LHCN-M2 (cell line): ENCODE results near the gene KDM7A. TPM values are rescaled to one million over a fixed set of nuclear protein-coding genes. Genes with fewer than 3 reads are reported as not detected.
"Not testable (repeated sequence)": the region's sequence is repeated elsewhere in the genome, so short reads cannot be mapped to it uniquely, and the experiment has no call there.

Source experiments
- DNase-seq: peaks from one replicate; pipeline ENCODE4 v3.0.0-alpha.2; 2012; ENCODE audit warnings: low read depth
- total RNA-seq: library from RNA; depleted of rRNA; stranded (reverse); fragments of >200 nt; gene quantifications from 2 replicates; pipeline ENCODE4 v1.2.3, GENCODE V29; 2014

The KDM7A gene
- total RNA-seq, 1 experiment from 2014 or later = 2.1 TPM

DNA sequence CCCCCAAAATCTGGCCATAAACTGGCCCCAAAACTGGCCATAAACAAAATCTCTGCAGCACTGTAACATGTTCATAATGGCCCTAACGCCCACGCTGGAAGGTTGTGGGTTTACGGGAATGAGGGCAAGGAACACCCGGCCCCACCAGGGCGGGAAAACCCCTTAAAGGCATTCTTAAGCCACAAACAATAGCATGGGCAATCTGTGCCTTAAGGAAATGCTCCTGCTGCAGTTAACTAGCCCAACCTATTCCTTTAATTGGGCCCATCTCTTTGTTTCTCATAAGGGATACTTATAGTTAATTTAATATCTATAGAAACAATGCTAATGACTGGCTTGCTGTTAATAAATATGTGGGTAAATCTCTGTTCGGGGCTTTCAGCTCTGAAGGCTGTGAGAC lies 26.2 kb upstream of the KDM7A start:
- DNase-seq = not testable (repeated sequence)

DNA sequence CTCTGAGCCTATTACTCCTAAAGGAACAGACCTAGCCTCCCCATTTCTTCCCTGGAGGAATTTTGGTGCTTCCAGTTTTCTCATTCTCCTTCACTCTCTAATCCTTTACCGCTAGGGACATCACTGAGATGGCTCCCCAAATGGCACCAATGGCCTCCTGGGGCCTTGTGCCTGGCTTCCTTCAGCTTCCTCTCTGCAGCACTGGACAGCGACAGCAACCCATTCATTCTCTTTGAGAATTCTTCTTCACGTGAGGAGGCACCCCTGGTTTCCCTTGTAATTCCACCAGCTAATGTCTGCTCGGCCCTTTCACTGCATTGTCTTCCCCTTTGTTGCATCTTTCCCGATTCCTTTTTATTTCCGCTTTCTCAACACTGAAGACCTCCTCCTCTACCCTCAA lies 24.6 kb upstream of the KDM7A start:
- DNase-seq = no peak

DNA sequence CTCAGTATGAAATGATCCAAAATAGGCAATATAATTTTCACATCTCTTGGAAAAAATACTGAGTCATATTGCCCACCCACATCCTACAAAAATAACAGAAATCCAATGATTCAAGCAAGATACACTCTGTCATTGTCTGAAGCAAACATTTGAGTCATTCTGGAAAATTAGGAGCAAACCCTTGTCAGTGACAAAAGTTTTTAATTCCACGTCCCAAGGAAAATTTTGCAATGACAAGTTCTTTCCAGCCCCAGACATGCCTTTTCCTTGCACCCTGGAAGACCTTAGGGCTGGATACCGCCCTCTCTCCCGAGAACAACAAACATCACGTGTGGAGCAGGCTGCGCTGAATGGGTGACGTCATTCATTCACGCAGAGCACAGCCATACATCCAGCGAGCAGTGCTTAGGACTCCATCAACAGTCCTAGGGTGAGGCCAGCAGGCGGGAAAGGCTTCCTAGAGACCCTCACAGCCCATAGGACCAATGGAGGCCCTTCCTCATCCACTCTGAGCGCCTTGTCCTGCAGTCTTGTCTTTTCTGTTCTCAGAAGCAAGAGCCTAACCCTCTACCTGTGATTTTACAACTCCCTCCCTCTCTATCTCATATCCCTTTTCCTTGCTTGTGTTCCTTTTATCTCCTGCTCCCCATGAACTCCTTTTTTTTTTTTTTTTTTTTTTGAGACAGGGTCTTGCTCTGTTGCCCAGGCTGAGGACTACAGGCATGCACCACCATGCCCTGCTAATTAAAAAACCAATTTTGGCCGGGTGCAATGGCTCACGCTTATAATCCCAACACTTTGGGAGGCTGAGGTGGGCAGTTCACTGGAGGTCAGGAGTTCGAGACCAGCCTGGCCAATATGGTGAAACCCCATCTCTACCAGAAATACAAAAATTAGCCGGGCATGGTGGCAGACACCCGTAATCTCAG lies 23.5 kb upstream of the KDM7A start:
- peak; percentile 31 for DNase-seq

DNA sequence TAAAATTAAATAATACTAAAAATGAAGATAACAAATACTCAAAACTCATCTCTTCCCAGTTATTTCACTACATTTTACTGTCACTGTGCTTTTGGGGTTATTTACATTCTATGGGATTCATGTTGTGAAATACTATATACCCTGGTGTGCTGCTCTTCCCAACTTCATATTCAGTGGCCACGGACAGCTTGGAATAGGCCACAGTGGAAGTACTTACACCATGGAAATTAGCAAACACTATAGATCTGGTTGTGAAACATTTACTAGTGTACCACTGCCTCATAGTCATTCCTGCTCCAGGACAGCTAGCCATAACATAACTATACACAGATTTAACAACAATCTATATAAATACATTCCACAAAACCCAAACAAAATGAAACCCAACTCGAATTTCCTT lies 21.2 kb upstream of the KDM7A start:
- DNase-seq = no peak

DNA sequence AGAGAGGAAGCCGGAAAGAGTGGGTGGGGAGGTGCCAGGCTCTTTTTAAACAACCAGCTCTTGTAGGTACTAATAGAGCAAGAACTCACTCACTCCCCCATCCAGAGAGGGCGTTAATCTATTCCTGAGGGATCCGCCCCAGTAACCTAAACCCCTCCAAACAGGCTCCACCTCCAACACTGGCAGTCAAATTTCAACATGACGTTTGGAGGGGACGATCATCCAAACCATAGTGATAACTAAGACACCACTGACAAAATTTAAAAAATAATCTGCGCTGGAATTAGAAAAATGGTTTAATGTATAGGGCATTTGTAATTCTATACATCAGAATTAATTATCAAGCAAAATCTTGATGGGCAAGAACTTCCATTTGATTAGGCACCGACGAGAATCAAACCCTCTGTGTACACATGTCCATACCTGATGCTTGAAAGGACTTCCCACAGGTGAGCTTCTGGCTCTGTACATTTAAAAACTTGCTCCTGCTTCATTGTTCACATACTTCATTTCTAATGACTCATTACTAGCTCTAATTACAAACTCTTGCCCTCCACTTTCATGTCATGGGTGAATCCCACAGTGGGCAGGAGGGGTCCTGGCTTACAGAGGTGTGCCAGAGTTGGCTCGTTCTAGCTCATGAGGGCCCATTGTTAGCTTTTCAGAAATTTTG lies 20.6 kb upstream of the KDM7A start:
- no peak for DNase-seq

GRCh38 chr7:140196361-140197217 lies 19.8 kb upstream of the KDM7A start:
- DNase-seq = peak; percentile 17

DNA sequence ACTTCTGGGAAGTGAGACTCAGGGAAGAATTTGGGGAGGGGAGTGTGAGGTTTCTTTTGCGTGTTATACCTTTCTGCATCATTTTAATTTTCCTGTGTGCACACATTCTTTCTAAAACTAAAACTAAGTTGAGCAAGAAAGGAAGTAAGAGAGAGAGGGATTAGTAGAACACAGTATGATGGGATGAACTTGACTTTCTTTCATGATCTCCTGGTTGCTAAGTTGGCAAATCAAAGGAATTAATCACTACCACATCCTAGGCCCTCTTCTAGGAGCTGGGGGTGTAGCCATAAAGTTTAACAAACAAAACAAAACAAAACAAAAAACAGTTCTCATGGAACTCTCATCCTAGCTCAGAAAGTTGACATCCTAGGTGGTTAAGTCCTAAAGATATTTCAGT lies 19.1 kb upstream of the KDM7A start:
- DNase-seq = no peak

DNA sequence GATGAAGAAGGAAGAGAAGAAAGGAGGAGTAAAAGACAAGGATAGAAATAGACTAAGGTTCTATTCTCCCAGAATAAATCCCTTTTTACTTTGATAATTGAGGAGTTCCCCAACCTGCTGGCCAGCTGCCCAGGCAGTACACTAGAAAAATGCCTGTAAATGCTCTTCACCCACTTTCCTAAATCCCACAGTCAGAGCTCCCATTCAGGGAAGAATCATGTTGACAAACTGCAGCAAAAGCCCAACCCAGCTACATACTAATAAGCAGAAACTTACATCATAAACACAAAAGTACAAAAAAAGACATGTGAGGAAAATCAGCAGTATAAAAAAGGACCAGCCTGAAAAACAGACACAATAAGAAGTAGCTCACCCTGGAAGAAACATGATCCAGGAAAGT lies 15.8 kb upstream of the KDM7A start:
- DNase-seq = no peak

GRCh38 chr7:140192176-140192575 lies 15.4 kb upstream of the KDM7A start:
- no peak for DNase-seq

DNA sequence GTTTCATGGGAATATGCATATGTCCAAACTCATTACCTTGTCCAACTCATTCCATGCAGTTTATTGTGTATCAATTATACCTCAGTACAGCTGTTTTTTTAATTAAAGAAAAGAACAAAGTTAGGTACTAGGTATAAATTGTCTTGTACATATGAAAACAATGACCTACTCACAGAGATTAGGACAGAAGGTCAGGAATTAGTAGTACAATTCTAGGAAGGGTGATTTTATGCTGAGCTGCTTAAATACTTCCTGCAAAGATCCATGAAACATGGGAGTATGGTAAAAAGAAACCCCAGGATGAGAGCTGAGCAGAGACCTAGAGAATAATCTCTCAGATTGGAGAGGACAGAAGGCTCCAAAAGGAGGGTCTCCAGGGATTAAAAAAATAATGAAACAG lies 13.8 kb upstream of the KDM7A start:
- DNase-seq = no peak

DNA sequence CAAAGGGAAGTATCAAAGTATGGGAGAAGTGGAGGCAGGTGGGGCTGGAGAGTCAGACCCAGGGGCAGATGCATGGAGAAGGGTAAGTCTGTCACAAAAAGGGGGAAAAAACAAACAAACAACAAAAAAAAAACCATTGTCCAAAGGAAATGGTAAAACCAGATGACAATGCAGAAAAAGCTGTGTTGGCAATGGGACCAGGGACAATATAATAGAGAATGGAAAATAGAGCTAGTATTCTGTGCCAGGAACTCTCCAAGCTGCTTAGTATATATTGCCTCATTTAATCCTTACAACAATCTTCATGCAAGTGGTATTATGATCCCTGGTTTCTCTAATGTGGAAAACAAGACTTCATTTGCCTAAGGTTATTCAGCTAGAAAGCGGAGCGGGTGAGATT lies 13.1 kb upstream of the KDM7A start:
- DNase-seq = no peak

GRCh38 chr7:140182917-140183316 lies 6.1 kb upstream of the KDM7A start:
- DNase-seq = no peak

DNA sequence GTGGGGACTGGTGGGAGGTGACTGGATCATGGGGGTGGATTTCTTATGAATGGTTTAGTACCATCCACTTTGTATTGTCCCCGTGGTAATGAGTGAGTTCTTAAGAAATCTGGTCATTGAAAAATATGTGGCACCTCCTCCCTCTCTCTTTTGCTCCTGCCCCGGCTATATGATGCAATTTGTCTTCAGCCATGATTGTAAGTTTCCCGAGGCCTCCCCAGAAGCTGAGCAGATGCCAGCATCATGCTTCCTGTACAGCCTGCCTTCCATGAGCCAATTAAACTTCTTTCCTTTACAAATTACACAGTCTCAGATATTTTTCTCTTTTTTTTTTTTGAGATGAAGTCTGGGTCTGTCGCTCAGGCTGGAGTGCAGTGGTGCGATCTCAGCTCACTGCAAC lies 2.6 kb upstream of the KDM7A start:
- DNase-seq = no peak

DNA sequence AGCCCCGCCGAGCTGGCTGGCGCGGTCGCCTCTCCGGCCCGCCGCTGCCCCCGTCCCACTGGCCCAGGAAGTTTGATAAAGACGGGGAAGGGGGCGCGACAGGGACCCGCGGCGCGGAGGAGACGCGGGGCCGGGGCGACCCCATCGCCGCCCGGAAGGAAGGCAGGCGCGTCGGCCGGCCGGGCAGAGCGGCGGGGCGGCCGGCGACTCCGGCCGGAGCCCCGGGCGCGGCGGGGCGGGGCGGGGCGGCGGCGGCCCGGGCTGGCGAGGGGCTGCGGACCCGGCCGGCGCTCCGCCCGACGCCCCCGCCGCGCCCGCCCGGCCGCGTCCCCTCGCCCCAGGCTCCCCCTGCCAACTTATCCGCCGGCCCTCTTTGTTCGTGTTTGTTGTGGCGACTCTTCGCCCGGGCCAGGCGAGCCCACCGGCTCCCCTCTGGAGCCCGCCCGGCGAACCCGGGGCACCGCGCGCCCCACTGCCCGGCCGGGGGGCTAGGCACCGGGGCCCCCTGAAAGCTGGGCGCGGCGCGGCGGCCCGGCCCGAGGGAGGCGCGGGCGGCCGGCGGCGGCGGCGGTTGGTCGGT lies 571 bp downstream of the KDM7A start:
- no peak for DNase-seq

- peak; percentile 94 for DNase-seq
Observed at GRCh38 chr7:140175221-140176121, 1.3 kb downstream of the KDM7A start.

DNA sequence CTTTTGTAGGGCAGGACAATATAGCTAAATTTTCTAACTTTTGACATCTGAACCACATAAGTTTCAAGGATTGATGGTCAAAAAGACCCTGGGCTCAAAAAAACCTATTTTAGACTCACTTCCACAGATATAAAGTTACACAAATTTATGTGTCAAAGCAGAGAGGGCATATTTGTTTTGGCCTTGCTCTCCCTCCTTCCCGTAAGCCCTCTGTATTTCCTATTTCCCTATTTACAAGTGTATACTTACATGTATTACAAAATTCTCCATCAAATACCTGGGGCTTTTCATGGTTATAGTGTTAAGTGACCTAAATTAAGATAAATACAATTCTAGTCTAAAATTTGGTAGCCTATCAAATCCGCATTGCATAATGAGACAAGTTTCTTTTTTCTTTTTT lies 2.6 kb downstream of the KDM7A start:
- DNase-seq = no peak

DNA sequence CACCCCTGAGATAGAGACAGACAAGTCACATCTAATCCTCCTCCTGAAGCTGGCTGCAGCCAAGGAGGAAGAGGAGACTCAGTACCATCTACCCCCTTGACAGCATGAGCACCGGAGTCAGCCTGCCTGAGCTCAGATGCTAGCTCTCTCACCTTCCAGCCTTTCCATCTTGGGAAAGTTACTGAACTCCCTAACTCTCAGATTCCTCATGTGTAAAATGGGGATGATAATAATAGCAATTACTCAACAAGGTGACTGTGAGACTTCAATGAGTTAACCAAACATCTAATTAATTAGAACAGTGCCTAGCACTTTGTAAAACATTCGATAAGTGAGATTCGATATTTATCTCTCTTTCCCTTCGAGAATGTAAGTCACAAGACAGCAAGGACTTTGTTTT lies 6.4 kb downstream of the KDM7A start:
- no peak for DNase-seq

DNA sequence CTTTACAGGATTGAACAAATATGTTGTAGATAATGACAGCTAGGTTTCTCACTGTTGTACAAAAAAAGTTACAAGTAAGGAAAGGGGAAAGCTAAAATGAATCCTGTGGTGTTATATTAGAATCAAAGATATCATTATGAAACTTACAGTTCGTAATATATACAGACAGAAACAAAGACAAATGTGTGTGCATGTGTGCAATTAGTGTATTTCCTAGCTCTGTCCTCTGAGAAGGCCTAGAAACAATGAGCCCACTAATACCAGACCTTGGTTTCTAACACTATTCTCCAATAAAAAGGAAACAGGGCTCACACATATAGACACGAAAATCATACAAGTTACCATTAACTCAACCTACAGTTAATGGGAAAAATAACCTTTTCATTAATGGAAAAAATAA lies 8.0 kb downstream of the KDM7A start:
- no peak for DNase-seq

GRCh38 chr7:140165422-140165821 lies 11.4 kb downstream of the KDM7A start:
- peak; percentile 52 for DNase-seq

GRCh38 chr7:140162081-140162480 lies 14.7 kb downstream of the KDM7A start:
- DNase-seq = not testable (repeated sequence)

DNA sequence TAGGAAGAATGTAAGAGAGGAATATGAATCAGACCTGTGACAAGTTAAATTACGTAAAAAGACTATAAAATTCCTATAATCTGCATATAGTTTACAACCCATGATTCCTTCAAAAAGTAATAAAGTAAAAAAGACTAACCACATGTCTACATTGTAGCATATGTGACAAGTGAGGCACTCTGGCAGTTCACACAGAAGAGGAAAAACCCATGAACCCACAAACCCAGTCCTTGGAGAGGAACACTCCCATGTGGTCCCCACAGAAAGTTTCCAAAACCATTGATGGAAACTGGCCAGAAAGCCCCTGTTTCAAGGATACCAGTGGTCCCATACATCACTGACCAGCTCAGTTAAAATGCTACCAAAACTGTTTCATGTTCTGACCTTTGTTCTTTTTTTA lies 15.7 kb downstream of the KDM7A start:
- DNase-seq = no peak
